ENCODE data around the gene PPM1F. TPM values are rescaled to one million over a fixed set of nuclear protein-coding genes. Genes with fewer than 3 reads are reported as not detected.

PPM1F gene
- total RNA-seq, 4 donors from 2014 or later, result 18.3 to 29.5 (median 25.8) TPM

- intact Hi-C loops (cut with DNase I; ENCODE audit: low total_unique reads), result loop anchor here (10.0 kb wide), 1 partner anchor 204 kb away; the partner anchor contains the start of gene YPEL1
- H3K4me3 ChIP-seq (ENCODE audit: low read depth, poor library complexity, severe bottlenecking), result no peak overlapping the region
- TF ChIP-seq CTCF (IDR thresholded peaks at IDR 0.05) (no peak), POLR2A (IDR thresholded peaks at IDR 0.05) (no peak)
- DNase-seq (ENCODE audit: low spot score in 2 of 2), result no peak
- 66% methylated on average over 9 of the region's 11 CpGs for WGBS, 2 donors
These were observed 13.7 kb downstream of the PPM1F start for GRCh38 chr22:21938906-21939305.

- H3K4me3 ChIP-seq (ENCODE audit: low read depth, poor library complexity, severe bottlenecking), result peak overlapping the region; percentile 83
- intact Hi-C loops (cut with DNase I; ENCODE audit: low total_unique reads), result loop anchor here (10.0 kb wide), 1 partner anchor 203 kb away; the partner anchor contains the start of gene YPEL1
- TF ChIP-seq CTCF (IDR thresholded peaks at IDR 0.05) (peak in 1 of 3 donors; percentile 87), POLR2A (IDR thresholded peaks at IDR 0.05) (no peak)
- WGBS, 2 donors, result 1% methylated on average over 28 to 42 of the region's 42 CpGs
- DNase-seq (ENCODE audit: low spot score in 2 of 2), result peak; percentile 90 to 99
These were observed 14.4 kb downstream of the PPM1F start for GRCh38 chr22:21938071-21938822.

- 1 to 2% methylated on average over 7 to 8 of the region's 8 CpGs for WGBS, 2 donors
- DNase-seq (ENCODE audit: low spot score in 2 of 2), result peak in 1 of 2 donors; percentile 94
These were observed 14.9 kb downstream of the PPM1F start for GRCh38 chr22:21937821-21938070.

GRCh38 chr22:21937041-21937820 lies 15.4 kb downstream of the PPM1F start:
- intact Hi-C loops (cut with DNase I; ENCODE audit: low total_unique reads), result loop anchor here (10.0 kb wide), 1 partner anchor 202 kb away; the partner anchor contains the start of gene YPEL1
- WGBS, 2 donors, result 22 to 26% methylated on average over 19 to 20 of the region's 20 CpGs
- no peak for TF ChIP-seq POLR2A (IDR thresholded peaks at IDR 0.05)
- no peak for TF ChIP-seq CTCF (IDR thresholded peaks at IDR 0.05)
- DNase-seq (ENCODE audit: low spot score in 2 of 2), result peak; percentile 73 to 93
- H3K4me3 ChIP-seq (ENCODE audit: low read depth, poor library complexity, severe bottlenecking), result no peak overlapping the region

More at GRCh38 chr22:21937821-21938070, 14.9 kb downstream of the PPM1F start:
- intact Hi-C loops (cut with DNase I; ENCODE audit: low total_unique reads), result loop anchor here (10.0 kb wide), 1 partner anchor 203 kb away; the partner anchor contains the start of gene YPEL1
- TF ChIP-seq CTCF (IDR thresholded peaks at IDR 0.05), result no peak
- TF ChIP-seq POLR2A (IDR thresholded peaks at IDR 0.05), result no peak
- H3K4me3 ChIP-seq (ENCODE audit: low read depth, poor library complexity, severe bottlenecking), result no peak overlapping the region

- no peak overlapping the region for H3K4me3 ChIP-seq (ENCODE audit: low read depth, poor library complexity, severe bottlenecking)
- intact Hi-C loops (cut with DNase I; ENCODE audit: low total_unique reads), result loop anchor here (10.0 kb wide), 1 partner anchor 201 kb away; the partner anchor contains the start of gene YPEL1
- no peak for TF ChIP-seq POLR2A (IDR thresholded peaks at IDR 0.05)
- no peak for TF ChIP-seq CTCF (IDR thresholded peaks at IDR 0.05)
- 70 to 78% methylated on average over 15 of the region's 15 CpGs for WGBS, 2 donors
- peak in 1 of 2 donors; percentile 38 for DNase-seq (ENCODE audit: low spot score in 2 of 2)
These were observed 16.4 kb downstream of the PPM1F start for GRCh38 chr22:21936151-21936775.

All from lower leg skin (tissue), 4 donors.